Ecto neural progenitor cell (in vitro differentiated cells): ENCODE measurements around the gene RGS7.

Experiments
- DNase-seq: peaks from one replicate; pipeline ENCODE4 v3.0.0-alpha.2; 2018; ENCODE audit warnings: low spot score

RGS7 gene

GRCh38 chr1:241356519-241357365, at the start of gene RGS7:
TSS of gene RGS7 (minus strand) at chr1:241357205.
- peak; percentile 84 for DNase-seq

- DNase-seq: no peak
These were observed 49.4 kb upstream of the RGS7 start for GRCh38 chr1:241406421-241406820.

- no peak for DNase-seq
These were observed 44.2 kb upstream of the RGS7 start for GRCh38 chr1:241401156-241401555.

GRCh38 chr1:241396747-241397681, 40.0 kb upstream of the RGS7 start:
- no peak for DNase-seq

- no peak for DNase-seq
These were observed 35.1 kb upstream of the RGS7 start for GRCh38 chr1:241391926-241392710.

GRCh38 chr1:241390526-241390925, 33.5 kb upstream of the RGS7 start:
- DNase-seq: no peak

- no peak for DNase-seq
These were observed 32.4 kb upstream of the RGS7 start for GRCh38 chr1:241389400-241389799.

- no peak for DNase-seq
These were observed 30.2 kb upstream of the RGS7 start for GRCh38 chr1:241387216-241387615.

- DNase-seq: no peak
These were observed 19.7 kb upstream of the RGS7 start for GRCh38 chr1:241376701-241377100.

- no peak for DNase-seq
These were observed 18.9 kb upstream of the RGS7 start for GRCh38 chr1:241375886-241376285.

GRCh38 chr1:241366196-241366595, 9.2 kb upstream of the RGS7 start:
- DNase-seq: no peak

- no peak for DNase-seq
These were observed 5.3 kb upstream of the RGS7 start for GRCh38 chr1:241362350-241362749.

- DNase-seq: no peak
These were observed 648 bp upstream of the RGS7 start for GRCh38 chr1:241357366-241358340.

- DNase-seq: no peak
These were observed 852 bp downstream of the RGS7 start for GRCh38 chr1:241356187-241356518.

- DNase-seq: no peak
These were observed 1.5 kb downstream of the RGS7 start for GRCh38 chr1:241355311-241356010.

- no peak for DNase-seq
These were observed 4.6 kb downstream of the RGS7 start for GRCh38 chr1:241352401-241352800.

GRCh38 chr1:241351841-241352240, 5.2 kb downstream of the RGS7 start:
- DNase-seq: no peak

- DNase-seq: no peak
These were observed 13.0 kb downstream of the RGS7 start for GRCh38 chr1:241343956-241344355.

- no peak for DNase-seq
These were observed 20.7 kb downstream of the RGS7 start for GRCh38 chr1:241336335-241336734.

GRCh38 chr1:241332987-241333386, 24.0 kb downstream of the RGS7 start:
- DNase-seq: no peak

GRCh38 chr1:241332037-241332409, 25.0 kb downstream of the RGS7 start:
- DNase-seq: no peak
